HEK293 (cell line): ENCODE data around the gene SRRM5.

Source experiments
- CTCF ChIA-PET: fragments of 350-600 bp; formaldehyde crosslinking; extraction: SDS; loops from one replicate; lab custom pipeline; 2021; ENCODE audit warnings: antibody characterized with exemption; lab: Yijun Ruan, JAX
- POLR2A ChIA-PET: fragments of 300-600 bp; formaldehyde crosslinking; extraction: SDS; loops from one replicate; lab custom pipeline; 2020; ENCODE audit warnings: antibody characterized with exemption, inconsistent platforms; lab: Yijun Ruan, JAX
- H3K27ac ChIP-seq: fragments of 200-500 bp; sonication (Bioruptor generic); 2 replicates; pipeline ENCODE4 v1.5.1; 2014; ENCODE audit warnings: low read depth, low read length, control low read depth, inconsistent platforms; ENCODE audit errors: extremely low read depth
- H3K36me3 ChIP-seq, 2 experiments: fragments of 200-500 bp in 1 of 2; sonication (Bioruptor generic) in 1 of 2; 1 replicate in 1 of 2; 2 replicates in 1 of 2; pipeline ENCODE4 v1.5.1; 2014 to 2017; ENCODE audit warnings: inconsistent platforms in 2 of 2, low read length in 2 of 2; ENCODE audit not compliant: control insufficient read depth in 2 of 2, insufficient read depth in 1 of 2
- H3K4me1 ChIP-seq: fragments of 200-500 bp; sonication (Bioruptor generic); 2 replicates; pipeline ENCODE4 v1.5.1; 2014; ENCODE audit warnings: mild to moderate bottlenecking, low read length, inconsistent platforms; ENCODE audit not compliant: control insufficient read depth, insufficient read depth
- H3K4me3 ChIP-seq: 2 replicates; pipeline ENCODE4 v1.5.1; 2011; ENCODE audit warnings: low read depth, mild to moderate bottlenecking, control low read depth, low read length, moderate library complexity
- H3K9me3 ChIP-seq: fragments of 200-500 bp; sonication (Bioruptor generic); 2 replicates; pipeline ENCODE4 v1.5.1; 2014; ENCODE audit warnings: low read depth, low read length, inconsistent platforms; ENCODE audit not compliant: control insufficient read depth, insufficient read depth
- HIC1 ChIP-seq: fragments of 450-650 bp; formaldehyde crosslinking; IDR thresholded peaks from 2 replicates; pipeline ENCODE4 v1.5.1; 2016; ENCODE audit warnings: missing biosample characterization, missing genetic modification characterization
- PRDM10 ChIP-seq: fragments of 450-650 bp; formaldehyde crosslinking; IDR thresholded peaks from 2 replicates; pipeline ENCODE4 v1.5.1; 2016; ENCODE audit warnings: missing biosample characterization, missing genetic modification characterization
- SP2 ChIP-seq: fragments of 450-650 bp; formaldehyde crosslinking; IDR thresholded peaks from 2 replicates; pipeline ENCODE4 v1.5.1; 2016; ENCODE audit warnings: missing biosample characterization, missing genetic modification characterization
- ZBTB1 ChIP-seq: fragments of 450-650 bp; formaldehyde crosslinking; IDR thresholded peaks from 2 replicates; pipeline ENCODE4 v1.5.1; 2016; ENCODE audit warnings: missing biosample characterization, missing genetic modification characterization
- ZNF132 ChIP-seq: fragments of 450-650 bp; formaldehyde crosslinking; IDR thresholded peaks from 2 replicates; pipeline ENCODE4 v1.5.1; 2017; ENCODE audit warnings: missing biosample characterization, missing genetic modification characterization, borderline replicate concordance
- ZNF280D ChIP-seq: fragments of 450-650 bp; formaldehyde crosslinking; IDR thresholded peaks from 2 replicates; pipeline ENCODE4 v1.5.1; 2016; ENCODE audit warnings: missing biosample characterization, missing genetic modification characterization
- ZNF292 ChIP-seq: fragments of 450-650 bp; formaldehyde crosslinking; IDR thresholded peaks from 2 replicates; pipeline ENCODE4 v1.5.1; 2016; ENCODE audit warnings: low read depth, missing biosample characterization, missing genetic modification characterization, borderline replicate concordance
- ZNF335 ChIP-seq: fragments of 450-650 bp; formaldehyde crosslinking; conservative IDR thresholded peaks from 2 replicates; pipeline ENCODE4 v1.5.1; 2016; ENCODE audit warnings: missing biosample characterization, missing genetic modification characterization
- ZNF423 ChIP-seq: fragments of 450-650 bp; formaldehyde crosslinking; IDR thresholded peaks from 2 replicates; pipeline ENCODE4 v1.5.1; 2016; ENCODE audit warnings: missing biosample characterization, missing genetic modification characterization
- ZNF658 ChIP-seq: fragments of 450-650 bp; formaldehyde crosslinking; IDR thresholded peaks from 2 replicates; pipeline ENCODE4; 2016; ENCODE audit warnings: missing biosample characterization, missing genetic modification characterization

The SRRM5 gene

GRCh38 chr19:43656436-43656835, 44.5 kb downstream of the SRRM5 start:
- TF ChIP-seq PRDM10 (peak; percentile 71), ZNF280D (no peak), HIC1 (tag by site-specific recombination) (no peak), ZNF423 (tag by site-specific recombination) (no peak)
- TF ChIP-seq, all 188 proteins: peak for 1
- Histone ChIP-seq H3K9me3 (peaks cover 10% of the 10 kb centered on the region), H3K4me3 (no peak overlapping the region), H3K4me1 (peaks cover 3% of the 10 kb centered on the region), H3K36me3 (peaks cover 36 to 79% of the 10 kb centered on the region in 2 experiments), H3K27ac (no peak overlapping the region)
- POLR2A ChIA-PET = interaction anchor here (0.7 to 2.7 kb wide), 2 partner anchors 12 to 134 kb away, joined by 4 to 14 read pairs; no protein-coding TSS in a partner anchor
- CTCF ChIA-PET = interaction anchor here (0.7 to 1.2 kb wide), 2 partner anchors 88 to 101 kb away, joined by 3 to 5 read pairs; no protein-coding TSS in a partner anchor

- H3K27ac ChIP-seq = no peak overlapping the region
- POLR2A ChIA-PET = interaction anchor here (1.8 to 2.7 kb wide), 2 partner anchors 10 kb away, joined by 14 to 15 read pairs; no protein-coding TSS in a partner anchor
- H3K4me3 ChIP-seq = no peak overlapping the region
- H3K9me3 ChIP-seq = peaks cover 10% of the 10 kb centered on the region
- TF ChIP-seq ZNF280D = peak; percentile 60; the same call in 1 of the 2 replicates
- no peak for TF ChIP-seq ZNF658 (tag by site-specific recombination)
- CTCF ChIA-PET = interaction anchor here (0.7 to 1.4 kb wide), 4 partner anchors 11 to 108 kb away, joined by 4 to 7 read pairs (median 6); partner anchors contain the start of gene XRCC1
- H3K36me3 ChIP-seq = peaks cover 40 to 78% of the 10 kb centered on the region in 2 experiments
- no peaks in the 10 kb centered on the region for H3K4me1 ChIP-seq
These were observed 46.1 kb downstream of the SRRM5 start for GRCh38 chr19:43658001-43658400.

GRCh38 chr19:43658494-43658893, 46.6 kb downstream of the SRRM5 start:
- ChIA-PET CTCF (interaction anchor here (0.7 to 1.4 kb wide), 4 partner anchors 10 to 108 kb away, joined by 4 to 7 read pairs (median 6); partner anchors contain the start of gene XRCC1), POLR2A (interaction anchor here (0.6 to 1.8 kb wide), 5 partner anchors 9 to 488 kb away, joined by 3 to 15 read pairs (median 4); no protein-coding TSS in a partner anchor)
- peaks cover 10% of the 10 kb centered on the region for H3K9me3 ChIP-seq
- peaks cover 40 to 79% of the 10 kb centered on the region in 2 experiments for H3K36me3 ChIP-seq
- H3K27ac ChIP-seq = no peak overlapping the region
- TF ChIP-seq ZNF292 = no peak
- no peak for TF ChIP-seq ZBTB1
- no peak for TF ChIP-seq ZNF132 (tag by site-specific recombination)
- TF ChIP-seq SP2 (tag by site-specific recombination) = no peak
- TF ChIP-seq ZNF335 (tag by site-specific recombination) = no peak
- no peaks in the 10 kb centered on the region for H3K4me1 ChIP-seq
- H3K4me3 ChIP-seq = no peak overlapping the region
